ENCODE results near the gene CTSA.

GRCh38 chr20:45907219-45907948, 16.2 kb downstream of the CTSA start:
- no peak for TF ChIP-seq CTCF (IDR thresholded peaks at IDR 0.05)
- TF ChIP-seq EZH2 (IDR thresholded peaks at IDR 0.05) = no peak
- TF ChIP-seq EZH2phosphoT487 (IDR thresholded peaks at IDR 0.05) = no peak

All from neural progenitor cell (in vitro differentiated cells).